Esophagus muscularis mucosa (tissue), 4 donors: ENCODE measurements around the gene MTA3.

Experiments used
- EP300 ChIP-seq: sonication (generic); formaldehyde crosslinking; IDR thresholded peaks from one replicate; pipeline ENCODE4 v1.6.1; 2017; ENCODE audit warnings: antibody characterized with exemption
- POLR2A ChIP-seq: fragments of 450-650 bp; IDR thresholded peaks from one replicate; pipeline ENCODE4 v1.6.1; 2017; ENCODE audit warnings: antibody characterized with exemption, moderate library complexity, mild to moderate bottlenecking, low read depth
- POLR2AphosphoS5 ChIP-seq, 2 donors: sonication (generic); formaldehyde crosslinking; IDR thresholded peaks; one replicate each; pipeline ENCODE4 v1.6.1; 2017; ENCODE audit warnings: antibody characterized with exemption in 2 of 2
- TF ChIP-seq, protein P1 (sequence below), 3 experiments: fragments of 200-600 bp in 2 of 3; fragments of 450-650 bp in 1 of 3; sonication (generic) in 2 of 3; IDR thresholded peaks; one replicate each; pipeline ENCODE4 v1.5.1; 2017 to 2019; ENCODE audit warnings: antibody characterized with exemption in 3 of 3, mild to moderate bottlenecking in 2 of 3, moderate library complexity in 1 of 3

DNA sequence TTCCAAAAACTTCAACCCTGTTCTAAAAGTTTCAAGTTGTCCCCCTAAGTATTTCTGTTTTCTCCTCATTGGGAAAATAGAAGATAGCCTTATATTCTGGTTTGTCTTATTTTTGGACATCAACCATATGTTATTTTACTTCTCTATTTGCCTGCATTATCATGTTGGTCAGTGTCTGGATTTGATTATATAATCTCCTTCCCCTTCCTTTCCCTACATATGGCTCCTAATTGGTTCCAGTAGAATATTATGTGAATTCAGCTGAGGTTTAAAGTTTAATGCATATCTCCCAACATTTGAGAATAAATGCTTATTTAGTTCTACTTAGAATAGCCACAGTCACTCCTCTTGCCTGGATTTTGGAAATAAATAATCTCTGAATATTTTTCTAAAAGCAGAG, 128.6 kb downstream of the MTA3 start:
- TF ChIP-seq, protein P1, sequence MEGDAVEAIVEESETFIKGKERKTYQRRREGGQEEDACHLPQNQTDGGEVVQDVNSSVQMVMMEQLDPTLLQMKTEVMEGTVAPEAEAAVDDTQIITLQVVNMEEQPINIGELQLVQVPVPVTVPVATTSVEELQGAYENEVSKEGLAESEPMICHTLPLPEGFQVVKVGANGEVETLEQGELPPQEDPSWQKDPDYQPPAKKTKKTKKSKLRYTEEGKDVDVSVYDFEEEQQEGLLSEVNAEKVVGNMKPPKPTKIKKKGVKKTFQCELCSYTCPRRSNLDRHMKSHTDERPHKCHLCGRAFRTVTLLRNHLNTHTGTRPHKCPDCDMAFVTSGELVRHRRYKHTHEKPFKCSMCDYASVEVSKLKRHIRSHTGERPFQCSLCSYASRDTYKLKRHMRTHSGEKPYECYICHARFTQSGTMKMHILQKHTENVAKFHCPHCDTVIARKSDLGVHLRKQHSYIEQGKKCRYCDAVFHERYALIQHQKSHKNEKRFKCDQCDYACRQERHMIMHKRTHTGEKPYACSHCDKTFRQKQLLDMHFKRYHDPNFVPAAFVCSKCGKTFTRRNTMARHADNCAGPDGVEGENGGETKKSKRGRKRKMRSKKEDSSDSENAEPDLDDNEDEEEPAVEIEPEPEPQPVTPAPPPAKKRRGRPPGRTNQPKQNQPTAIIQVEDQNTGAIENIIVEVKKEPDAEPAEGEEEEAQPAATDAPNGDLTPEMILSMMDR (IDR thresholded peaks at IDR 0.05), result no peak
- TF ChIP-seq POLR2AphosphoS5 (IDR thresholded peaks at IDR 0.05) (no peak), EP300 (no peak), POLR2A (no peak)
